CD4-positive, alpha-beta T cell (primary cell): ENCODE data around the gene ORC3. TPM values are rescaled to one million over a fixed set of nuclear protein-coding genes. Genes with fewer than 3 reads are reported as not detected.

ENCODE experiments used
- ATAC-seq: fragments of 200-7000 bp; cut with Tn5 transposase; one replicate; pipeline ENCODE4 v1.10.0; 2022; ENCODE audit warnings: mild to moderate bottlenecking; ENCODE audit not compliant: poor library complexity
- CTCF ChIA-PET: fragments of 350-600 bp; sonication (Branson Sonifier 250); formaldehyde crosslinking; loops from one replicate; lab custom pipeline; 2021; ENCODE audit warnings: antibody characterized with exemption, inconsistent platforms; lab: Charles Lee
- POLR2A ChIA-PET: fragments of 350-600 bp; sonication (Branson Sonifier 250); formaldehyde crosslinking; loops from one replicate; lab custom pipeline; 2021; ENCODE audit warnings: antibody characterized with exemption, inconsistent platforms; lab: Charles Lee
- DNase-seq, 14 experiments: peaks; one replicate each; pipeline ENCODE4 v3.0.0-alpha.2; 2013 to 2020; ENCODE audit warnings: mixed read lengths in 2 of 14
- H3K27ac ChIP-seq, 2 donors: one replicate each; pipeline versions ENCODE4 v1.5.1 to v1.7.0; 2013; ENCODE audit warnings: low read length in 2 of 2, low read depth in 1 of 2, mild to moderate bottlenecking in 1 of 2
- H3K27me3 ChIP-seq, 2 experiments: 1 replicate in 1 of 2; 2 replicates in 1 of 2; pipeline versions ENCODE4 v1.6.1 to v1.7.0; 2013; ENCODE audit warnings: low read length in 2 of 2, control low read depth in 1 of 2, mild to moderate bottlenecking in 1 of 2, moderate library complexity in 1 of 2; ENCODE audit not compliant: insufficient read depth in 2 of 2, control insufficient read depth in 1 of 2
- H3K36me3 ChIP-seq: one replicate; pipeline ENCODE4 v1.6.1; 2013; ENCODE audit warnings: low read length, control low read depth; ENCODE audit not compliant: insufficient read depth
- H3K4me1 ChIP-seq: one replicate; pipeline ENCODE4 v1.6.1; 2013; ENCODE audit warnings: low read length, control low read depth; ENCODE audit not compliant: insufficient read depth
- H3K4me3 ChIP-seq: one replicate; pipeline ENCODE4 v1.5.1; 2013; ENCODE audit warnings: mild to moderate bottlenecking, low read length, moderate library complexity
- H3K9me3 ChIP-seq, 2 experiments: 1 replicate in 1 of 2; 2 replicates in 1 of 2; pipeline versions ENCODE4 v1.6.1 to v1.7.0; 2013; ENCODE audit warnings: low read length in 2 of 2, mild to moderate bottlenecking in 2 of 2, control low read depth in 1 of 2, moderate library complexity in 1 of 2; ENCODE audit not compliant: control insufficient read depth in 1 of 2, insufficient read depth in 1 of 2
- H3K27ac Mint-ChIP-seq: one replicate; pipeline ENCODE4 v1.8.0; 2020; ENCODE audit warnings: mixed read lengths
- H3K27me3 Mint-ChIP-seq: one replicate; pipeline ENCODE4 v1.8.0; 2021; ENCODE audit warnings: mixed read lengths
- H3K36me3 Mint-ChIP-seq: one replicate; pipeline ENCODE4 v1.8.0; 2021; ENCODE audit warnings: low read depth, mixed read lengths
- H3K4me1 Mint-ChIP-seq: one replicate; pipeline ENCODE4 v1.8.0; 2021; ENCODE audit warnings: low read depth, mixed read lengths
- H3K4me3 Mint-ChIP-seq: one replicate; pipeline ENCODE4 v1.8.0; 2020; ENCODE audit warnings: mild to moderate bottlenecking, mixed read lengths
- H3K9me3 Mint-ChIP-seq: one replicate; pipeline ENCODE4 v1.8.0; 2020; ENCODE audit warnings: mixed read lengths
- CTCF ChIP-seq: fragments of 200-600 bp; IDR thresholded peaks from one replicate; pipeline ENCODE4 v1.8.0; 2022; ENCODE audit warnings: antibody characterized with exemption, mild to moderate bottlenecking
- intact Hi-C, 2 experiments: fragments of 100-400 bp; cut with DNase I in 1 of 2; cut with micrococcal nuclease in 1 of 2; formaldehyde crosslinking; loops; one replicate each; pipeline versions ENCODE4 v1.15.1 to v1.9.0; 2023 to 2025; cut with DNase I, micrococcal nuclease
- total RNA-seq, 174 experiments: library from RNA in 2 of 174; stranded (reverse) in 2 of 174; gene quantifications; one replicate each; pipeline ENCODE4 v1.2.3 and lab custom pipeline; 2021 to 2026

The ORC3 gene
- total RNA-seq, 2 experiments from 2014 or later: 12.1 to 12.9 TPM

- POLR2A ChIA-PET: no interaction called here
- Mint-ChIP-seq H3K27me3 (no peaks in the 10 kb centered on the region), H3K4me3 (no peak overlapping the region), H3K36me3 (peaks cover 87% of the 10 kb centered on the region), H3K4me1 (peaks cover 30% of the 10 kb centered on the region), H3K9me3 (no peaks in the 10 kb centered on the region), H3K27ac (no peak overlapping the region)
- no peaks in the 10 kb centered on the region for H3K9me3 ChIP-seq
- DNase-seq (no peak), ATAC-seq (no peak)
- H3K27ac ChIP-seq: no peak overlapping the region
- no peak for TF ChIP-seq CTCF
- CTCF ChIA-PET: interaction anchor here (0.6 kb wide), 1 partner anchor 1182 kb away, joined by 3 read pairs; no protein-coding TSS in a partner anchor
- H3K27me3 ChIP-seq: no peaks in the 10 kb centered on the region
- H3K4me1 ChIP-seq: no peaks in the 10 kb centered on the region
- intact Hi-C loops: no loop called here
- no peak overlapping the region for H3K4me3 ChIP-seq
- H3K36me3 ChIP-seq: peaks cover 39% of the 10 kb centered on the region
Observed at GRCh38 chr6:87674290-87674689, 84.4 kb downstream of the ORC3 start.

- H3K4me1 ChIP-seq: no peaks in the 10 kb centered on the region
- intact Hi-C loops: no loop called here
- Mint-ChIP-seq H3K27me3 (no peaks in the 10 kb centered on the region), H3K4me1 (peaks cover 31% of the 10 kb centered on the region), H3K27ac (no peak overlapping the region), H3K9me3 (no peaks in the 10 kb centered on the region), H3K4me3 (no peak overlapping the region), H3K36me3 (peaks cover 89% of the 10 kb centered on the region)
- TF ChIP-seq CTCF: no peak
- ChIA-PET POLR2A (interaction anchor here (0.8 kb wide), 1 partner anchor 69 kb away, joined by 3 read pairs; no protein-coding TSS in a partner anchor), CTCF (no interaction called here)
- H3K27ac ChIP-seq: no peak overlapping the region
- no peak overlapping the region for H3K4me3 ChIP-seq
- ATAC-seq (no peak), DNase-seq (no peak)
- peaks cover 45% of the 10 kb centered on the region for H3K36me3 ChIP-seq
- H3K9me3 ChIP-seq: no peaks in the 10 kb centered on the region
- H3K27me3 ChIP-seq: no peaks in the 10 kb centered on the region
Observed at GRCh38 chr6:87675004-87675681, 85.2 kb downstream of the ORC3 start.

GRCh38 chr6:87682310-87682709, 92.4 kb downstream of the ORC3 start:
- H3K27ac ChIP-seq: no peak overlapping the region
- Mint-ChIP-seq H3K27me3 (no peaks in the 10 kb centered on the region), H3K9me3 (no peaks in the 10 kb centered on the region), H3K27ac (peak overlapping the region; percentile 62), H3K36me3 (peaks cover 68% of the 10 kb centered on the region), H3K4me1 (peaks cover 77% of the 10 kb centered on the region), H3K4me3 (no peak overlapping the region)
- ATAC-seq: no peak
- H3K27me3 ChIP-seq: no peaks in the 10 kb centered on the region
- no peak for DNase-seq
- ChIA-PET POLR2A (interaction anchor here (0.5 to 1.3 kb wide), 3 partner anchors 9 to 160 kb away, joined by 3 read pairs; no protein-coding TSS in a partner anchor), CTCF (no interaction called here)
- no peak for TF ChIP-seq CTCF
- H3K9me3 ChIP-seq: no peaks in the 10 kb centered on the region
- H3K4me3 ChIP-seq: no peak overlapping the region
- peaks cover 21% of the 10 kb centered on the region for H3K4me1 ChIP-seq
- intact Hi-C loops: no loop called here
- peaks cover 32% of the 10 kb centered on the region for H3K36me3 ChIP-seq
